IPS-15b (cell line): ENCODE data around the gene CERCAM.

Source experiments
- H3K27me3 ChIP-seq: one replicate; pipeline ENCODE4 v1.6.1; 2013; ENCODE audit warnings: low read length; ENCODE audit not compliant: control insufficient read depth, insufficient read depth
- H3K36me3 ChIP-seq: one replicate; pipeline ENCODE4 v1.6.1; 2013; ENCODE audit warnings: low read length; ENCODE audit not compliant: control insufficient read depth, insufficient read depth
- H3K4me1 ChIP-seq: one replicate; pipeline ENCODE4 v1.6.1; 2013; ENCODE audit warnings: mild to moderate bottlenecking, low read length; ENCODE audit not compliant: control insufficient read depth, insufficient read depth
- H3K4me3 ChIP-seq: one replicate; pipeline ENCODE4 v1.5.1; 2013; ENCODE audit warnings: low read depth, low read length
- H3K9ac ChIP-seq: one replicate; pipeline ENCODE4 v1.6.1; 2013; ENCODE audit warnings: low read depth, mild to moderate bottlenecking, low read length
- H3K9me3 ChIP-seq: one replicate; pipeline ENCODE4 v1.6.1; 2013; ENCODE audit warnings: mild to moderate bottlenecking, low read length; ENCODE audit not compliant: control insufficient read depth, insufficient read depth

Gene CERCAM

DNA sequence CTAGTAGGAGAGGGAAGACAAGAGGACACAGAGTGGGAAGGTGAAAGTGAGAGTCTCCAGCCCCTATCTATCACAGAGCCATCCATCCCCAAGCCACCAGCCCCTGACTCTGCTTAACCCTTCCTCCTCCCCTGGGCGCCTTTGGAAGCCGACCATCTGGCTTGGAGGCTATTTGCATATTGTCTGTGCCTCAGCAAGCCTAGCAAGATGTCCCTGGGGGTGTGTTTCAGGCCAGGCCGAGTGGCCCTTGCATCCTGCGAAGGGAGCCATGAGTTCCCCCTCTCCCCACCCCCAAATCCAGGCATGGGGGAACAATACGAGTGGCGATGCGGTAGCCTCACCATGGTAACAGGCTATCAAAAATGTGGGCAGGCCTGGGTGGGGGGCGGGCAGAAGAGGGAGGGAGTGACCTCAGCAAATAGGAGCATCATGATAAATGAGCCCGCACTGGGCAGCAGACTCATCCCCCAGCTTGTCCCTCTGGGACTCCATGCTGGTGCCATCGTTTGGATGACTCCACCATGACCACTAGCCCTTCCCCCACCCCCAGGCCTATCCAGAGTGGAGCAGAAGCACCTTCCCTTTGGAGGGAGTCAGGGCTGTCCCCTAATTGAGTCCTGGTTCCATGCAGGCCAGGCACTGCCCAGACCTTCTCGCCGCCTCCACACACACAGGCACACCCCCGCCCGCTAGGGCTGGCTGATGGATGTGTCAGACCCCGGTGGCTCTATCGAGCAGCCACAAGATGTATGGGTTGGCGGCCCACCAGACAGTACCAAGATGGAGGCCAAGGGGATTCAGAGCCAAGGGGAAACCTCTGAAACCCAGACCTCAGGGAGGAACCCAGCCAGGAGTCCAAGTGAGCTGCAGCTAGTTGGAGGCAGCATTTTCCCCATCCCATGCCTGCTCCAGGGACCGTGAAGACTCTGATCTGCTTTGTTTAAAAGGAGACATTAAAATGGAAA lies 34.9 kb upstream of the CERCAM start:
- H3K27me3 ChIP-seq = peaks cover 86% of the 10 kb centered on the region
- no peak overlapping the region for H3K9ac ChIP-seq
- H3K36me3 ChIP-seq = peaks cover 22% of the 10 kb centered on the region
- peaks cover 45% of the 10 kb centered on the region for H3K4me1 ChIP-seq
- H3K4me3 ChIP-seq = peak overlapping the region; percentile 26
- H3K9me3 ChIP-seq = no peaks in the 10 kb centered on the region

DNA sequence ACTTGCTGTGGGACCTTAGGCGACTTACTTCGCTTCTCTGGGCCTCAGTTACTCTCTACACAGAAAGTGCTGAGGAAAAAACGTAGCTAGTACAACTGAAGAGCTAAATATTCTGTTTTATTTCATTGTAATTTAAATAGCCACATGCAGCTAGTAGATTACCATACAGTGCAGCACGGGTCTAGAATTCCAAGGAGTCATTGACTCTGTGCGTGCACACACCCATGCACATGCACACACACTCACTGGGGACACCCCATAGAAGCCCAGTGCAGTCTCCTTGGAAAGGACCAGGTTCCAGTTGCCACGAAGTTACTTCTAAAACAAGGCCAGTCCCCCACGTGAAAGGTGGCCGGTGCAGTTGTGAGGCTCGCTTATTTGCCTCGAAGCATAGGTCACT lies 32.5 kb upstream of the CERCAM start:
- no peak overlapping the region for H3K4me3 ChIP-seq
- H3K4me1 ChIP-seq = peaks cover 39% of the 10 kb centered on the region
- no peaks in the 10 kb centered on the region for H3K9me3 ChIP-seq
- H3K27me3 ChIP-seq = peaks cover 97% of the 10 kb centered on the region
- no peak overlapping the region for H3K9ac ChIP-seq
- H3K36me3 ChIP-seq = peaks cover 22% of the 10 kb centered on the region

DNA sequence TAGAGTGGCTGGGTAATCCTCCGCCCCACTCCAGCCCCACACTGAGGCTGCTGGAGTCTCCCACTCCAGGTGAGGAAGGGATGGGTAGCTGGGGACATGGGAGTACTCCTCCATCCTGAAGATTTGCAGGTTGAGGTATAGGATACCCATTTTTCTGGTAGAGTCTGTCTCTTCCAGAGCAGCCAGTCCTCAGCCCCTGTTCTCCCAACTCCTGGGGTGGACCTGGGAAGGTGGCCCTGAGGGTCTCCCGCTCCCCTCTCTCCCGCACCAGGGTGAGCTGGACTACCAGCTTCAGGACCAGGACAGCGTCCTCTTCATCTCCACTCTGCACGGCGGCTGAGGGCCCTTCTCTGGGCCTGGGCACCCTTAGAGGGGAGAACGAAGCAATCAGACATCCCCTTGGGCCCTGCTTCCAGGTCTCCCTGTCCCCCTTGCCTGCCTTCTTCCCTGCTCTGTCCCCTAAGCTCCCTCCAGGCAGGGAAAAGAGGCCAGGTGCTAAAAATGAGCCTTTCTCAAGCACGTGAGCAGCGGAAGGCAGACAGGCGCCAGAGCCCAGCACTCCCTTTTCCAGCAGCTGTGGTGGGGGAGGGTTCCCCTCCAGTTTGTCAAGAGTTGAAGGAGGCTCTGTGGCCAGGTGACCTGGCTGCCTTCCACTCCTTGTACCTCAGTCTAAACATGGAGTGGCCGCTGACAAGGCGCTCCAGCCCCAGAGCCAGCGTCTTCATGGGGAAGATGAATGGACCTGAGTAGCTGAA lies 31.1 kb upstream of the CERCAM start:
- Histone ChIP-seq H3K36me3 (peaks cover 22% of the 10 kb centered on the region), H3K9ac (no peak overlapping the region), H3K4me1 (peaks cover 32% of the 10 kb centered on the region), H3K9me3 (no peaks in the 10 kb centered on the region), H3K4me3 (no peak overlapping the region), H3K27me3 (peaks cover 95% of the 10 kb centered on the region)

DNA sequence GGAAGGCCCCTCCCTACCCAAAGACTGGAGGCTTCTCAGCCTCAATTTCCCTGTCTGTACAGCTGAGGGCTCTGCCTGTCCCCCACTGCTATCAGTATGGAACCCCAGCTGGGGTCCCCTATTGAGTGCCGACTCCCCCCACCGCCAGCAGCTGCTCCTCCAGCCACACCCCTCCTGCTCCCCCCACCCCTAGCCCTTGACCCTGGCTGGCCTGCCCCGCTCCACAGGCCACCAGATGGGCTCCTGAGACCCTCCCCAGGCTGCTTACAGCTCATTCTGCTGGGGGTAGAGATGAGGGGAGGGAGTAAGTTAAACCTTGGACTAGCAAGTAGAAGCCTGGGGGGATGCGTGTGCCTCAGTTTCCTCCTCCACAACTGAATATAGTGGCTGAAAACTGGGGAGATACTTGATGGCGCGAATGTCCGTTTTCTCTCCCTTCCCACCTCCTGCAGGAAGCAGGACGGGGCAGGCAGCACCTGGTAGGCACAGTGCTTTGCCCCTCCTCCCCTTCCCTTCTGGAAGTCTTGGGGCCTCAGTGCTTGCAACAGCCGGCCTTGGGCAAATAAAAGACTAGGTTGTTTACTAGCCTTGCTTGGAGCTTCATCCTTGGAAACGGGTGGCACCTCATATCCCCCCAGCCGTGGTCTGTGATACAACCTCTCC lies 30.4 kb upstream of the CERCAM start:
- Histone ChIP-seq H3K36me3 (peaks cover 22% of the 10 kb centered on the region), H3K4me3 (no peak overlapping the region), H3K9ac (no peak overlapping the region), H3K27me3 (peaks cover 95% of the 10 kb centered on the region), H3K4me1 (peaks cover 28% of the 10 kb centered on the region), H3K9me3 (no peaks in the 10 kb centered on the region)

DNA sequence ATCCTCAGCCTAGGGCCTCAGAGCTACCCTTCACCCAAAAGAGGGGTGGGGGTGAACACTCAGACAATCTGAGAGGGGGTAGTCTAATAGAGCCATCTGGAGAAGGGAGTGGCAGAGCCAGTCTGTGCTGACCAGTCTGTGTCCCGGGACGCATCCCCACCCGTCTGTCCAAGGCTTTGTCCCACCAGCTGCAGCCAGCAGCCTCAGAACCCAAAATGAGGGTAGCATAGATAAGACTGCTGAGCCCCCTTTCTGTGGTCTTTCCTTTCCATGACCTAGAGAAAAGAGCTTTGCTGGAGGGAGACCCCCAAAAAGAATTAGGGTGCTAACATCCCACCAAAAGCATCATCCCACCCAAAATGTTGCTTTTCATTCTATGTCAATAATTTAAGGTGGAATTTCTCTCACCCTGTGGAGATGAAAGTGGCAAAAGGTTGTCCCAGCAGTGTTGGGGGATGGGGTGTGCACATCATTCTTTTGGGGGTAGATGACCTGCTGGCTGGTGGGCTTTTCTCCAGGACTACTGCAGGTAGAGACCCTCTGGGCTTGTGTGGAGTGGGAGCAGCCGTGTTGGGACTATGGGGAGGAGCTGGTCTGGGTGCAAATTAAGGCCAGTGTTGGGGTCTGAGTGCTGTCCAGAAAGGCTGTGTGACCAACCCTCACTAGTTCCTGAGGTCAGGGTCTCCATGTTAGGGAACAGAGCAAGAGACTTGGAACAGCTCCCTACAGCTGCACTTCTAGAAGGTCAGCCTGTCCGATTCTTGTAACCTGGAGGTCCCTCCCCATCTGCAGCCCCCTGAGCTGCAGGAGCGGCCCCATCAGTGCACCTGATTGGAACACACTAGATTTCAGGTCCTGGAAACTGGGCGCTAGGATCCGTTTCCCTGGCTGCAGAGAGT lies 29.6 kb upstream of the CERCAM start:
- H3K9ac ChIP-seq = no peak overlapping the region
- H3K27me3 ChIP-seq = peaks cover 94% of the 10 kb centered on the region

DNA sequence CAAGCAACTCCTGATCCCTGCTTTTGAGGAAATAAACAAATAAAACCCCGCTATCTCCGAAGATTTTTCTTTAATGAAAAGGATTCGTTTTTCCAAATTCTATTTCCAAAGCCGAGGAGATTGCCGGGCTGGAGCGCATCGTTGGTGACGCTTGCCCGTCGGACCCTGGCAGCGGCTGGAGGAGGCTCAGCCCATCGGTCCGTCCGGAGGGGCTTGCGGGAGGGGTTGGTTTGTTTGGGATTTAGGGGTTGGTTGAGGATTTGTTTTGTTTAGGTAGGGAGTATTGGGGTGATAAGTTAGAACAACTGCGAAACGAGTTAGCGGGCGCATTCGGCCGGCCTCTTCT lies 28.7 kb upstream of the CERCAM start:
- no peaks in the 10 kb centered on the region for H3K9me3 ChIP-seq
- peaks cover 94% of the 10 kb centered on the region for H3K27me3 ChIP-seq
- peaks cover 25% of the 10 kb centered on the region for H3K4me1 ChIP-seq
- peak overlapping the region; percentile 39 for H3K4me3 ChIP-seq
- H3K9ac ChIP-seq = peak overlapping the region; percentile 37
- H3K36me3 ChIP-seq = peaks cover 18% of the 10 kb centered on the region

More for the DNA sequence above, 29.6 kb upstream of the CERCAM start:
- Histone ChIP-seq H3K4me1 (peaks cover 24% of the 10 kb centered on the region), H3K4me3 (peak overlapping the region; percentile 39), H3K9me3 (no peaks in the 10 kb centered on the region), H3K36me3 (peaks cover 22% of the 10 kb centered on the region)

DNA sequence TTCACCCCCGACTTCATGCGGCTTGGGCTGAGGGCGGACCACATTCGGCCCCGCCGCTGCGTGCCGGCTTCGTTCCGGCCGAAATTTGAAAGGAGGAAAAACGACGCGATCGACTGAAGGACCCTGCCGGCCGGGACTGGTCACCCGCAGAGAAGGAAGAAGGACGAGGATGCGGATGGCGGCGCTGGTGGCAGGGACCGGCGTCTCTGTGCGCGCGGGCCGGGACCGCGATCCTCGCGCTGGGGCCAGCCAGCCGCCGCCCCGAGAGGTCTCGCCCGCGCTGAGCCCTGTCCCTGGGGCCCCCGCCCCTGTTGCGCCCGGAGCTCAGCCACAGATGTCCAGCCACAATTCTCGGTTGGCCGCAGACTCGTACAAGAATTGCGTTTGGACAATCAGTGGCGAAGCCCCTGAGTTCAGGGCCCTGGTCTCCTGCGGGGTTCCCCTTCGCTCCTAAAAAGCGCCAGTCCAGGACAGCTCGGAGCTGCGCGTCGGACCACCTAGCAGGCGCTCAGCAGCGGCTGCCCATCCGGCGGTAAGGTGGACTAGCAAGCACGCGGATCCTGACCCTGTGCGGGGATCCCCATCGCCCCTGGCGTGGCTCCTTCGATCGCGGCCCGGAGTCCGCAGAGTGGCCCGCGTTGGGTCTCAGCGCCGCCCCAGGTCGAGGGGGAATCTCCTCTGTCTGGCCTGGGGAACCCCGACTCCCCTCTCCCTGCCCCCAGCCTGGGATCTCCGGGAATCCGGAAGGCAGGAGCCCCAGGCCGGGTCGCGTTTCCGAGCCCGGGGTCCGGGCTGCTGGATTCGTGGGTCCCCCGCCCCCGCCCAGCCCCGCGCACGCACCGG lies 28.1 kb upstream of the CERCAM start:
- H3K9me3 ChIP-seq = no peaks in the 10 kb centered on the region
- peak overlapping the region; percentile 39 for H3K4me3 ChIP-seq
- peaks cover 28% of the 10 kb centered on the region for H3K4me1 ChIP-seq
- H3K27me3 ChIP-seq = peaks cover 94% of the 10 kb centered on the region
- H3K36me3 ChIP-seq = peaks cover 13% of the 10 kb centered on the region
- no peak overlapping the region for H3K9ac ChIP-seq

DNA sequence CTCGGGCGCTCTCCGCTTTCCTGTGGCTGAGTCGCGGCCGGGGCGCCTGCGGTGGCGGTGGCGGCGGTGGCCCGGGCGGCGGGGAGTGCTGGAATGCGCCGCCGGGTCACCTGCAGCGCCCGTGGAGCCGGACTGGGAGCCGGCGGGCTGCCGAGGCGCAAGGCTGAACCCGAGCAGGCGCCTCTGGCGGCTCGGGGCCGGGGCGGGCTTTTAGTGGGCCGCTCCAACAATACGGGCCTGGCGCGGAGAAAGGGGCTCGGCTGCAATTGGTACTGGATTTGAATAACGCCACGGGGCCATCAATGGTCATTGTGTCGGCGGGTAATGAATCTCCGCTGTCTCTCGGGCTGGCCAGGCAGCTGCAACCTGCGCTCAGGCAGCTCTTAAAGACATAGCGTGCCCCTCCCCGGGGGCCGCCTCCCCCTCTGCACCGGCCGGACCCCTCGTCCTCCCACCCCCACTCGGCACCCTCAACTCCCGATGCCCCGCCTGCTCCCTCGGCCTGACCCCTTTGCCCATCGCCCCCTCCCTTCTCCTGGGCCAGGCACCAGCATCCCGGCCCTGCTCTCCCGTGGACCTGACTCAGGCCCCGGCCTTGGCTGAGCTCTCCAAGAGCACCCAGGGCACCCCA lies 27.4 kb upstream of the CERCAM start:
- peaks cover 32% of the 10 kb centered on the region for H3K4me1 ChIP-seq
- no peak overlapping the region for H3K9ac ChIP-seq
- H3K4me3 ChIP-seq = peak overlapping the region; percentile 39
- H3K9me3 ChIP-seq = no peaks in the 10 kb centered on the region
- H3K36me3 ChIP-seq = peaks cover 7% of the 10 kb centered on the region
- H3K27me3 ChIP-seq = peaks cover 94% of the 10 kb centered on the region

DNA sequence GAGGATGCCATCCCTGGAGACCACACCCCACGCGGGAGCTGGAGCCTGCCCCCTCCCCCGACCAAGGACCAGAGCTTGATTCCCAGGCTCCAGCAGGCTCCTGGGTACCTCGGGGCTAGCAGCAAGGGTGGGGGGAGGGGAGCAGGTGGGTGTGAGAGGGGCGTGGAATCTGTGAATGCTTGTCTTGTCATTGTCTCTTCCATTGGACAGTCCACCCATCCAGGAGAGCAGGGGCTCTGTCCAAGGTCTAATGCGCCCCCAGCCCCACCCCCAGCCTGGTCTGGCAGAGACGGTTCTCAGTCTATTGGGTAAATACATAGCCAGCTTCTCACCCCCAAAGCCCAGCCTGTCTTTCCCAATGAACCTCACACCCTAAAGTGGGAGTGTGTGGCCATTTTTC lies 26.7 kb upstream of the CERCAM start:
- no peak overlapping the region for H3K9ac ChIP-seq
- peaks cover 3% of the 10 kb centered on the region for H3K36me3 ChIP-seq
- H3K27me3 ChIP-seq = peaks cover 93% of the 10 kb centered on the region
- H3K4me1 ChIP-seq = peaks cover 32% of the 10 kb centered on the region
- peak overlapping the region; percentile 30 for H3K4me3 ChIP-seq
- H3K9me3 ChIP-seq = no peaks in the 10 kb centered on the region
